WERI-Rb-1 (cell line): ENCODE results near the gene STX10.
"Not testable (repeated sequence)": the region's sequence is repeated elsewhere in the genome, so short reads cannot be mapped to it uniquely, and the experiment has no call there.

Experiments
- DNase-seq: peaks from one replicate; pipeline ENCODE4 v3.0.0-alpha.2; 2020
- H3K27ac ChIP-seq: fragments of 250-450 bp; sonication (Bioruptor Pico); 2 replicates; pipeline ENCODE4 v1.5.1; 2020; ENCODE audit warnings: mild to moderate bottlenecking, moderate library complexity
- H3K27me3 ChIP-seq: fragments of 250-450 bp; sonication (Bioruptor Pico); 2 replicates; pipeline ENCODE4 v1.5.1; 2021; ENCODE audit warnings: mild to moderate bottlenecking, low read depth, moderate library complexity; ENCODE audit not compliant: insufficient read depth, severe bottlenecking
- H3K36me3 ChIP-seq: fragments of 250-450 bp; sonication (Bioruptor Pico); 2 replicates; pipeline ENCODE4 v1.5.1; 2020; ENCODE audit warnings: mild to moderate bottlenecking, moderate library complexity
- H3K4me3 ChIP-seq: 2 replicates; pipeline ENCODE4 v1.5.1; 2011; ENCODE audit warnings: low read depth, mild to moderate bottlenecking, control low read depth, low read length
- H3K9me3 ChIP-seq: fragments of 250-450 bp; sonication (Bioruptor Pico); 2 replicates; pipeline ENCODE4 v1.5.1; 2021; ENCODE audit warnings: mild to moderate bottlenecking, moderate library complexity; ENCODE audit not compliant: severe bottlenecking
- TF ChIP-seq, protein P1 (sequence below): IDR thresholded peaks from 2 replicates; pipeline ENCODE4 v1.5.1; 2011; ENCODE audit warnings: low read depth, mild to moderate bottlenecking, control low read depth, inconsistent platforms, low read length

STX10 gene

DNA sequence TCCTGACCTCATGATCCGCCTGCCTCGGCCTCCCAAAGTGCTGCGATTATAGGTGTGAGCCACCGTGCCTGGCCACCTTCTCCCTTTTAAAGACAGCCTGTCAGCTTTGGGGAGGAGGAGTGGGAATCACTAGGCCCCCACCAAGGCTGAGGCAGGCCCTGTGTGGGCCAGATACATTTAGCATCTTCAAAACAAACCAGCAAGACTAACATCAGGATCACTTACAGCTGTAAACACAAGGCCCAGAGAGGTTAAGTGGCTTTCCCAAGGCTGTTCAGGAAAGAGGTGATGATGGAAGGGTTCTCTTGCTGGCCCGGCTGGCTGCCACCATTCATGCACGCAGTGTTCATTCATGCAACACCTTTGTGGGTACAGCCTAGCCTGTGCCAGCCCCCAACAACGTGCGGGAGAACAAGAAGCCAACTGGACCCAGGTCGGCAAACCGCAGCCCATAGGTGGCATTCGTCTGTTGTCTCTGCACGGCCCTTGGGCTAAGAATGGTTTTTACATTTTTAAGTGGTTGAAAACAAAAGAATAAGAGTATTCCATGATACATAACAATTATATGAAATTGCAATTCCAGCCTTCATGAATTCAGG lies 23.1 kb upstream of the STX10 start:
- no peak overlapping the region for H3K4me3 ChIP-seq
- H3K27me3 ChIP-seq, result no peaks in the 10 kb centered on the region
- DNase-seq, result no peak
- no peaks in the 10 kb centered on the region for H3K9me3 ChIP-seq
- TF ChIP-seq, protein P1, sequence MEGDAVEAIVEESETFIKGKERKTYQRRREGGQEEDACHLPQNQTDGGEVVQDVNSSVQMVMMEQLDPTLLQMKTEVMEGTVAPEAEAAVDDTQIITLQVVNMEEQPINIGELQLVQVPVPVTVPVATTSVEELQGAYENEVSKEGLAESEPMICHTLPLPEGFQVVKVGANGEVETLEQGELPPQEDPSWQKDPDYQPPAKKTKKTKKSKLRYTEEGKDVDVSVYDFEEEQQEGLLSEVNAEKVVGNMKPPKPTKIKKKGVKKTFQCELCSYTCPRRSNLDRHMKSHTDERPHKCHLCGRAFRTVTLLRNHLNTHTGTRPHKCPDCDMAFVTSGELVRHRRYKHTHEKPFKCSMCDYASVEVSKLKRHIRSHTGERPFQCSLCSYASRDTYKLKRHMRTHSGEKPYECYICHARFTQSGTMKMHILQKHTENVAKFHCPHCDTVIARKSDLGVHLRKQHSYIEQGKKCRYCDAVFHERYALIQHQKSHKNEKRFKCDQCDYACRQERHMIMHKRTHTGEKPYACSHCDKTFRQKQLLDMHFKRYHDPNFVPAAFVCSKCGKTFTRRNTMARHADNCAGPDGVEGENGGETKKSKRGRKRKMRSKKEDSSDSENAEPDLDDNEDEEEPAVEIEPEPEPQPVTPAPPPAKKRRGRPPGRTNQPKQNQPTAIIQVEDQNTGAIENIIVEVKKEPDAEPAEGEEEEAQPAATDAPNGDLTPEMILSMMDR, result no peak
- no peak overlapping the region for H3K27ac ChIP-seq
- no peaks in the 10 kb centered on the region for H3K36me3 ChIP-seq

DNA sequence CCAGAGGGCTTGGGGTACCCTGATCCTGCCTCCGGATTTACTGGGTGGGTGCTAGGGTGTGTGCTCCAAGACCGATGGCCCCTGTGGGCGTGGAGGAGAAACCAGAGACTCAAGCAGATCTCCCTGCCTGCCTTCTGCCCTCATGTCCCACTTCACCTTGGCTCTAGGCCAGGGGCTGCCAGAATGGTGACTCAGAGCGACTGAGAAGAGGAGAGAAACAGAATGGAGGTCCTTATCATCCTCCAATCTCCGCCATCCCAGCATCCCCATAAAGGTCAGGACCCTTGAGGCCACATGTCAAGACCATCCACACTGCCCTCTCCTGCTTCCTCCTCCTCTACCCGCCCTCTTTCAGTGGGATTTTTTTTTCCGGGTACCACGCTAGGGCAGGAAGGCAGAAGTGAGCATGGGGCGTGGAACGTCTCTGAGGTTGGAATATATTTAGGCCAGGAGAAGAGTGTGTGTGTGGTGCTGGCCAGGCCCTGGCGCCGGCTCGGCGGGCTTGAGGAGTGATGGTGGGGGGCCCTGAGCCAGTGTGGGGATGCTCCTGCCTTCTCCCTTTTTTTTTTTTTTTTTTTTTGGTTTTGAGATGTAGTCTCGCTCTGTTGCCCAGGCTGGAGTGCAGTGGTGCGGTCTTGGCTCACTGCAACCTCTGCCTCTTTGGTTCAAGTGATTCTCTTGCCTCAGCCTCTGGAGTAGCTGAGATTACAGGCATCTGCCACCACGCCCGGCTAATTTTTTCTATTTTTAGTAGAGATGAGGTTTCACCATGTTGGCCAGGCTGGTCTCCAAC lies 22.4 kb upstream of the STX10 start:
- no peaks in the 10 kb centered on the region for H3K36me3 ChIP-seq
- no peak for DNase-seq
- no peaks in the 10 kb centered on the region for H3K27me3 ChIP-seq
- no peaks in the 10 kb centered on the region for H3K9me3 ChIP-seq
- H3K27ac ChIP-seq, result no peak overlapping the region
- H3K4me3 ChIP-seq, result no peak overlapping the region
- TF ChIP-seq, protein P1, result no peak

DNA sequence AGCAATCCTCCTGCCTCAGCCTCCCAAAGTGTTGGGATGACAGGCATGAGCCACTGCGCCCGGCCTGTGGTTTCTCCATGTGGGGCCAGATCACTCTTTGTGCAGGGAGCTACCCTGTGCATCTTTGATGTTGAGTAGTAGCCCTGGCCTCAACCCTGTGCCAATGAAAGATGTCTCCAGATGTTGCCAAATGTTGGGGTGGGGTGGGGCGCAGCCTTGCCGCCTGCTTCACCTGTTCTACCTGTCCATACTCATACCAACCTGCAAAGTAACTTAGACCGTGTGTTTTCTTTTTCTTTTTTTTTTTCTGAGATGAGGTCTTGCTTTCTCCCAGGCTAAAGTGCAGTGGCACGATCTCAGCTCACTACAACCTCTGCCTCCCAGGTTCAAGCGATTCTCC lies 21.0 kb upstream of the STX10 start:
- DNase-seq, result no peak
- H3K36me3 ChIP-seq, result no peaks in the 10 kb centered on the region
- no peak overlapping the region for H3K4me3 ChIP-seq
- no peak overlapping the region for H3K27ac ChIP-seq
- TF ChIP-seq, protein P1, result no peak
- no peaks in the 10 kb centered on the region for H3K27me3 ChIP-seq
- H3K9me3 ChIP-seq, result no peaks in the 10 kb centered on the region

DNA sequence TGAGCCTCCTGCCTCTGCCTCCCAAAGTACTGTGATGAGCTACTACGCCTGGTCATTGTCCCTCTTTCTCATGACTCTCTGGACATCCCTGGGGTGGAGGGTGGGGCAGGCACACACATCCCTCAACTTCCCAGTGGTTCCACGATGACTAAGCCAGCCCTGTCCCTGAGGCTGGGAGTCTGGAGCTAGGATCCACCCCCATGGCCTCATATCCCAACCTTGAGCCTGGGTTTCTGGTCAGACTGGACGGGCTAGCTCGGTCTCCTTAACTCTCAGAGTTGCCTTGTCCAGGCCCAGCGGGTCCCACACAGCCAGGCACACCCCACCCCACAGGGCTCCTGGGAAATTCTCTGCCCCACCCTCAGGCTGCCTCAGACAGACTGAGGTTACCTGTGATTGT lies 19.6 kb upstream of the STX10 start:
- Histone ChIP-seq H3K9me3 (no peaks in the 10 kb centered on the region), H3K27ac (no peak overlapping the region), H3K27me3 (no peaks in the 10 kb centered on the region), H3K4me3 (no peak overlapping the region), H3K36me3 (no peaks in the 10 kb centered on the region)
- TF ChIP-seq, protein P1, result no peak
- DNase-seq, result no peak

DNA sequence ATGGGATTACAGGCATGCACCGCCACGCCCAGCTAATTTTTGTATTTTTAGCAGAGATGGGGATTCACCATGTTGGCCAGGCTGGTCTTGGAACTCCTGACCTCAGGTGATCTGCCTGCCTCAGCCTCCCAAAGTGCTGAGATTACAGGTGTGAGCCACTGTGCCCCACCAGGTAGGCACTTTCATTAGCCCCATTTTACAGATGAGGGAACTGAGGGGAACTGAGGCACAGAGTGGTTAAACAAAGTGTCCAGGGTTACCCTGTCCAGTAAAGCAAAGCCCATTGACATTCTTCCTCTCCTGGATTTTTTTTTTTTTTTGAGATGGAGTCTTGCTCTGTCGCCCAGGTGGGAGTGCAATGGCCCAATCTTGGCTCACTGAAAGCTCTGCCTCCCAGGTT lies 16.0 kb upstream of the STX10 start:
- not testable (repeated sequence) for H3K9me3 ChIP-seq, H3K27me3 ChIP-seq, H3K27ac ChIP-seq, DNase-seq, H3K4me3 ChIP-seq, H3K36me3 ChIP-seq

DNA sequence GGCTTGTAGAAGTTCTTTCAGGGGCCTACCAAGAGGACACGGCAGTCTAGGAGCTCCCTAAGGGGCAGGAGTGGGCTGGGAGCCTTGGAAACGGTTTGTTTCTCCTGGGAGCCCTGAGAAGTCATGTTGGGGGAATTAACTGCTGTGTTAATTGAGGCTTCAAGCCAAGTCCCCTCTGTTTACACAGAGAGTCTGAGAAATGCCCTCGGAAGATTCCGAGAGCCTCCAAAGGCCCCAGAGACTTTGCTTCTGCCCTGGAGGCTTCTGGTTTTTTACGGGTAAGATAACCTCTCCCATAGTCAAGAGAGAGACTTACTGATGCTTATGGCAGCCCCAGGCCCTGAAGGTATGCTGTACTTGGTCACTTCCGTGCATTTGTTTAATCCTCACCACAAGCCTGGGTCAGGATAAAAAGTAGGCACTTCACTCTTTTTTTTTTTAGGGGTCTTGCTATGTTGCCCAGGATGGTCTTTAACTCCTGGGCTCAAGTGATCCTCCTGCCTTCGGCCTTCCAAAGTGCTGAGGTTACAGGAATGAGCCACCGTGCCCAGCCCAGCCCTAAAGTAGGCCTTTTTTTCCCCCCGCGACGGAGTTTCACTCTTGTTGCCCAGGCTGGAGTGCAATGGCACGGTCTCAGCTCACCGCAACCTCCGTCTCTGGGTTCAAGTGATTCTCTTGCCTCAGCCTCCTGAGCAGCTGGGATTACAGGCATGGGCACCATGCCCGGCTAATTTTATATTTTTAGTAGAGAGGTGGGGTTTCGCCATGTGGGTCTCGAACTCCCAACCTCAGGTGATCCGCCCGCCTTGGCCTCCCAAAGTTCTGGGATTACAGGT lies 15.2 kb upstream of the STX10 start:
- H3K4me3 ChIP-seq, result no peak overlapping the region
- peak overlapping the region; percentile 100 for H3K27ac ChIP-seq
- TF ChIP-seq, protein P1, result no peak
- DNase-seq, result no peak
- H3K9me3 ChIP-seq, result no peaks in the 10 kb centered on the region
- H3K36me3 ChIP-seq, result no peaks in the 10 kb centered on the region
- no peaks in the 10 kb centered on the region for H3K27me3 ChIP-seq
